GM18951 (cell line): ENCODE data around the gene GPR137.
"Not testable (repeated sequence)": the region's sequence is repeated elsewhere in the genome, so short reads cannot be mapped to it uniquely, and the experiment has no call there.

Experiments used
- POLR2A ChIP-seq: IDR thresholded peaks from 4 replicates; pipeline ENCODE4 v1.6.1; 2011; ENCODE audit warnings: mild to moderate bottlenecking; ENCODE audit not compliant: insufficient read length, insufficient read depth; ENCODE audit errors: extremely low read depth
- in situ Hi-C: fragments of 300-500 bp; cut with MboI; formaldehyde crosslinking; loops from one replicate; pipeline ENCODE4 v1.12.0; 2022; ENCODE audit warnings: low sequenced_read_pairs, mixed read lengths, inconsistent platforms; ENCODE audit not compliant: unreplicated experiment

The GPR137 gene

DNA sequence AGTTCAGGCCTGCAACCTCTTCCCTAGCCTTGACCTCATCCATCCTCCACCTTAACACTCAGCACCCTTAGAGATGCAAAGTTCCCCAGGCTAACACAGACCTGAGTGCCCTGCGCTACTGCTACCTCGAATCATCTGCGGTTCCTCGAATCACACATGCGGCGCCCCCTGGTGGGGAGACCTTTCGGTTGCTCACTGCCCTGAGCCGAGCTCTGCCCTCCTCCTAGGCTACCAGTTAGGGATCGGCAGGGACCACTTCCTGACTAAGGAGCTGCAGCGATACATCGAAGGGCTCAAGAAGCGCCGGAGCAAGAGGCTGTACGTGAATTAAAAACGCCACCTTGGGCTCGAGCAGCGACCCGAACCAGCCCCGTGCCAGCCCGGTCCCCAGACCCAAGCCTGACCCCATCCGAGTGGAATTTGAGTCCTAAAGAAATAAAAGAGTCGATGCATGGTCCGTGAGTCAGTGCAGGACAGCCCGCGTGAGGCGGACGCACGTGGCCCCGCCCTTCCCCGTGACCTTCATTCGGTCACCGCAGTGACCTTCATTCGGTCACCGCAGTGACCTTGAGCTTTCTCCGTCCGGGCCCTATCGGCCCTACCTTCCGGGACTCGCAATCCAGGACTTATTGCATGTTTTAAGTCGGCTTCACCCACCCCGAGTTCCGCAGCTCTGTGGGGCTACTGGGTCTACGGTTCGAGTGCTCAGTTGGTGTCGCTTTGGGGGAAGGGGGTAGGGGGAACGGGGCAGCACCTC is 18.8 kb downstream of the GPR137 start:
- in situ Hi-C loops, result no loop called here
- peak; percentile 79 for TF ChIP-seq POLR2A

DNA sequence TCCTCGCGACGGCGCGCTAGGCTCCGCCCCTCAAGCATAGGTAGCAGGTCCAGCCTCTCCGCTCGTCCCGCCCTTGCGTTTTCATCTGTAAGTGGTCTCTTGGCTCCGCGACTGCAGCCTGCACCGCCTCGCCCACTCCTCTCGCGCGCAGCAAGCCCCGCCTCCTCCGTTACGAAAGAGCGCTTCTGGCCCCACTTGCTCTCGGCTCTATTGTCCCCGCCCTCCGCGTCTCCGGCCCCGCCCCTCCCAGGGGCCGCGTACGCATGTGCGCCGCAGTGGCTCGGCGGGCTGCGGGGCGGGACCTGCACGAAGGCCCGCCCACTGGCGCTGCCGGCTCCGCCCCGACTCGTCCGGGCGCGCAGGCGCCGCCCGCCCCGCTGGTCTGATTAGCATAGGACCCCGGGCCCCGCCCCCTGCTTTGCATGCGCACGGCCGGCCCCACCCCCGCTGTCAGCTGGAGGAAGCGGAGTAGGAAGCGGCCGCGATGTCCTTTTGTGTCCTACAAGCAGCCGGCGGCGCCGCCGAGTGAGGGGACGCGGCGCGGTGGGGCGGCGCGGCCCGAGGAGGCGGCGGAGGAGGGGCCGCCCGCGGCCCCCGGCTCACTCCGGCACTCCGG is 19.5 kb downstream of the GPR137 start, which contains the start of gene ESRRA:
Gene ESRRA, plus strand, starts transcription at position 450 of the 616 bp plus-strand sequence. CDS start 1,656 bp downstream, outside the sequence.
- in situ Hi-C loops, result no loop called here
- TF ChIP-seq POLR2A, result peak; percentile 82

DNA sequence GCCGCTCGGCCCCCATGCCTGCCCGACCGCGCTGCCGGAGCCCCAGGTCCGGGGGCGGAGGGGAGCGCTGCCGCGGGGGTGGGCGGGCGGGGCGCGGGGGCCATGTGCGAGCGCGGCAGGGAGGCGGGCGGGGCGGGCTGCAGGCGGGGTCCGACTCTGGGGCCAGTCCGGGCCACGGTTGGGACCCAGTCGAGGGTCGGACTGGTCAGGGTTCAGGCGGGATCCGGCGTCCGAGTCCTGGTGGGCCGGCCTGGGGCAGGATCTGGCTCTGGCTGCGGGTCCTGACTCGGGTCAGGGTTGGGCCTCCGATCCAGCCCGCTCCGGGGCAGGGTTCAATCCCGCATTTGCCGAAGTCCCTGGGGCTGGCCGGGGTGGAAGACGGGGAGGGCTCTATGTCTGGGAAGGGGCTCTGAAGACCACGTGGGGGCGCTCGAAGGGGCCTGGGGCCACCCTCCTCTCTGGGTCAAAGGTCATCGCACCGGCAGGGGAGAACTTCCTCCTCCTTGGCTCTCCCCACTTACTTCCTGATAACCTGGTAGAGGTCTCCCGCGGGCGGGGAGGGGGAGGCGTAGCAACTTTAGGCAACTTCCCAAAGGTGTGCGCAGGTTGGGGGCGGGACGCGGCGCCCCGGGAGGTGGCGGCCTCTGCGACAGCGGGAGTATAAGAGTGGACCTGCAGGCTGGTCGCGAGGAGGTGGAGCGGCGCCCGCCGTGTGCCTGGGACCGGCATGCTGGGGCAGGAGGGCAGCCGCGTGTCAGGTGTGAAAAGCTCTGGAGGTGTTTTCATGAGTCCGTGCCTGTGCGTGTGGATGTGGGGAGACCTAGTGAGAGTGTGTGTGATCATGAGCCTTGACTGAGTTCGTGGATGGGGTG is 20.3 kb downstream of the GPR137 start:
- in situ Hi-C loops, result no loop called here
- peak; percentile 50 for TF ChIP-seq POLR2A

DNA sequence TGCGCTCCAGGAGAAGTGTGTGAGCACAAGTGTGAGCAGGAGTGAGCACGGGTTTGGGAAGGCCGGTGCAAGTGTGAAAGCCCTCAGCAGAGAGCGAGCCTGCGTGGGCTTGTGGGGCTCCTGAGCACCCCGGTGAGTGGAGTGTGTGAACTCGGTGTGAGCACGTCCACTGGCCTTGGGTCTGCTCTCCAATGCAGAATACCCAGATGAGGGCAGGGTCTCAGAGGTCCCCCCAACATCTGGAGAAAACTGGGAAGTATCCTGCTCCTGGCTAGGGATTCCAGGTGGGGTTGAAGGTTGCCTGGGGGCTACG is 20.9 kb downstream of the GPR137 start:
- in situ Hi-C loops, result no loop called here
- TF ChIP-seq POLR2A, result no peak

DNA sequence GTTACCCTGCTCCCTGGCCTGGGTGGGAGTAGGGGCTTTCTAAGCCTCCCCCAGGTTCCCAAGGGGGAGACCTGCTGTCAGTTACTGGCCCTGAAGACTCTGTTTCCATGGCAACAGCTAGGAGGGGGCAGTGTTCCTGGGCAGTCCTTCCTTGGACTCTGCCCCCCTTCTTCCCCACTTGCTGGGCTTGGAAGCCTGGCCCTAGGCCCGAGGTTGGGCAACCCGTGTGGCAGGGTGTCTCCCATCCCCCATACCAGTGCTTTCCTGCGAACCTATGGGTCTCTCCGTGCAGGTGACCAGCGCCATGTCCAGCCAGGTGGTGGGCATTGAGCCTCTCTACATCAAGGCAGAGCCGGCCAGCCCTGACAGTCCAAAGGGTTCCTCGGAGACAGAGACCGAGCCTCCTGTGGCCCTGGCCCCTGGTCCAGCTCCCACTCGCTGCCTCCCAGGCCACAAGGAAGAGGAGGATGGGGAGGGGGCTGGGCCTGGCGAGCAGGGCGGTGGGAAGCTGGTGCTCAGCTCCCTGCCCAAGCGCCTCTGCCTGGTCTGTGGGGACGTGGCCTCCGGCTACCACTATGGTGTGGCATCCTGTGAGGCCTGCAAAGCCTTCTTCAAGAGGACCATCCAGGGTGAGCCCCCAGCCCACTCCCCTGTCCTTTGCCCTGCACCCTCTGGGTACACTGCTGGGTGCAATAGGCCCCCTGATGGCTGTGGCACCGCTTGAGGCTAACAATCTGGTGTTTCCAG is 21.4 kb downstream of the GPR137 start:
- in situ Hi-C loops, result no loop called here
- TF ChIP-seq POLR2A, result peak; percentile 19

DNA sequence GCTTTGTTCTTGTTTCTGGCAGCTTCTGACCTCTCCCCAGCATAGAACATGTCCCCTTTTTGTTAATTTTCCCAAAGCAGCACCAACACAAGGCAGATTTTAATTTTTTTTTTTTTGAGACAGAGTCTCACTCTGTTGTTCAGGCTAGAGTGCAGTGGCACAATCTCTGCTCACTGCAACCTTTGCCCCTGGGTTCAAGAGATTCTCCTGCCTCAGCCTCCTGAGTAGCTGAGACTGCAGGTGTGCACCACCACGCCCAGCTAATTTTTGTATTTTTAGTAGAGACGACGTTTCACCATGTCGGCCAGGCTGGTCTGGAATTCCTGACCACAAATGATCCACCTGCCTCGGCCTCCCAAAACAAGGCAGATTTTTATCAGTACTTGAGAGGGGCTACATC is 22.1 kb downstream of the GPR137 start:
- in situ Hi-C loops, result not testable (repeated sequence)

DNA sequence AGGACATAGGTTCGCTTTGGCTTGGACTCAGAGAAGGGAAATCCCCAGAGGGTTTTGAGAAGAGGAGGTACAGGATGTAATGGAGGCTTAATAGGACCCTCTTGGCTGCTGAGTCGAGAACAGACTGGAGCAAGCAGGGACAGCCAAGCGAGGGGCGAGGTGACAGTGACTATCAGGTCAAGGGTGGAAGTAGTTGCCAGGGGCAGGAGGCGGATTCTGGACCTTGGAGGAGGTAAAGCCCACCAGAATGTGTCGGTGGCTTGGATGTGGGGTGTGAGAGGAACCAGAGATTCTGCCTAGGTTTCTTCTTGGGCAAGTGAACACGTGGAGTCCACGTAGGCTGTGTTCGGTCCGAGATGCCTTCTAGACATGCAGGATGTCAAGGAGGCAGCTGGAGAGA is 27.3 kb downstream of the GPR137 start:
- no peak for TF ChIP-seq POLR2A
- in situ Hi-C loops, result no loop called here

DNA sequence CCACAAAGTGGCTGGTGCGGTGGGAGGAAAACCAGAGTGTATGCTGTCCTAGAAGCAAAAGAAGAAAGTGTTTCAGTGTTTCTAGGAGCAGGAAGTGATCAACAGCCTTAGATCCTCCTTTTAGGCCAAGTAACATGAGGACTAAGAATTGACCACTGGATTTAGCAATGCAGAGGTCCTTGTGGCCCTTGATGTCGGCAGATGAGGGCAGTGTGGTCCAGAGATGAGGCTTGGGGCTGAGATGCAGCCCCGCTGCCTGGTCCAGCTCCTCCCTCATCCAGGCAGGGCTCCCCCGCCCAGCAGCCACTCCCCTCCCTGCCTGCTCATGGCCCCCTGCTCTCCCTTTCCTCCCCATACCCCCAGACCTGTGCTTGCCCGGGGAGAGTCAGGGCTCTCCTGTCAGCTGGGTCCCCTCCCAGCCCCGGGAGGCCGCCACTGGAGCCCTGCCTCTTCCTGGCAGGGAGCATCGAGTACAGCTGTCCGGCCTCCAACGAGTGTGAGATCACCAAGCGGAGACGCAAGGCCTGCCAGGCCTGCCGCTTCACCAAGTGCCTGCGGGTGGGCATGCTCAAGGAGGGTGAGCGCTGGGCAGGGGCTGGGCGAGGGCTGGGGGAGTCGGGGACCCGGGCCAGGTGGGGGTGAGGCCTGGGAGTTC is 28.0 kb downstream of the GPR137 start:
- TF ChIP-seq POLR2A, result no peak
- in situ Hi-C loops, result no loop called here

DNA sequence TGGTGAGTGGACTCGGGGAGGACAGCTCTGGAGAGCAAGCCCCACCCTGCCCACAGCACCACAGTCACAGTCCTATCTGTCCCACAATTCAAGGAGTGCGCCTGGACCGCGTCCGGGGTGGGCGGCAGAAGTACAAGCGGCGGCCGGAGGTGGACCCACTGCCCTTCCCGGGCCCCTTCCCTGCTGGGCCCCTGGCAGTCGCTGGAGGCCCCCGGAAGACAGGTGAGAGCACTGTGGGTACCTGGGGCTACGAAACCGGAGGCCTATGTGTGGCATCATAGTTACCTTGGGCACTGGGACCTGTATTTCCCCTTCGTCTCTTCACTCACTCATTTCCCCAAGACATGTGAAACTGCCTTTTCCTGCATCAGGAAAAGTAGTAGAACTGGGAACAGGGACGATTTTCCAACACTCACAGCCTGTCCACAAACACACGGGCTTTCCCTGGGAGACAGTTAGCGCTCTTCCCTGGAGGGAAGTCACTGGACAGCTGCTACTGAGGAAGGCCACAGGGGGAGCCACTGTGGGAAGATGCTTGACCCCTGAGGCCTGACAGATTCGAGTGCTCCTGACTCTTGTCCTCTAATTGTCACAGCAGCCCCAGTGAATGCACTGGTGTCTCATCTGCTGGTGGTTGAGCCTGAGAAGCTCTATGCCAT is 28.6 kb downstream of the GPR137 start:
- no peak for TF ChIP-seq POLR2A
- in situ Hi-C loops, result no loop called here

DNA sequence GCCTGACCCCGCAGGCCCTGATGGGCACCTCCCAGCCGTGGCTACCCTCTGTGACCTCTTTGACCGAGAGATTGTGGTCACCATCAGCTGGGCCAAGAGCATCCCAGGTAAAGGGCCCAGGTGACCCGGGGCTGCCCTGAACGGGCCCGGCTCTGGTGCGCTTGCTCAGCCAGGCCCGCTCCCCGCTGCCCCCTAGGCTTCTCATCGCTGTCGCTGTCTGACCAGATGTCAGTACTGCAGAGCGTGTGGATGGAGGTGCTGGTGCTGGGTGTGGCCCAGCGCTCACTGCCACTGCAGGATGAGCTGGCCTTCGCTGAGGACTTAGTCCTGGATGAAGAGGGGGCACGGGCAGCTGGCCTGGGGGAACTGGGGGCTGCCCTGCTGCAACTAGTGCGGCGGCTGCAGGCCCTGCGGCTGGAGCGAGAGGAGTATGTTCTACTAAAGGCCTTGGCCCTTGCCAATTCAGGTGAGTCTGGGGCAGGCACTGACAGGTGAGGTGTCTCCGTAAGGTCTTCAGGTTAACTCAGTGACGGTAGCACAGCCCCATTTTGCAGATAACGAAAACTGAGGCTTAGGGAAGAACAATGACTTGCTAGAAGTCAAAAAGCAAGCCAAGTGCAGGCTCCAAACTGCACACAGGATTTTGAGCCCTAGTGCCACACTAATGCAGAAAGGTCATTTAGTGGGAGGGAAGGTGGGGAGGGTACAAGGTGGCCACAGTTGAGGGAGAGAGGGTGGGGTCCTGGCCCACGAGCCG is 29.3 kb downstream of the GPR137 start:
- TF ChIP-seq POLR2A, result no peak
- in situ Hi-C loops, result no loop called here

DNA sequence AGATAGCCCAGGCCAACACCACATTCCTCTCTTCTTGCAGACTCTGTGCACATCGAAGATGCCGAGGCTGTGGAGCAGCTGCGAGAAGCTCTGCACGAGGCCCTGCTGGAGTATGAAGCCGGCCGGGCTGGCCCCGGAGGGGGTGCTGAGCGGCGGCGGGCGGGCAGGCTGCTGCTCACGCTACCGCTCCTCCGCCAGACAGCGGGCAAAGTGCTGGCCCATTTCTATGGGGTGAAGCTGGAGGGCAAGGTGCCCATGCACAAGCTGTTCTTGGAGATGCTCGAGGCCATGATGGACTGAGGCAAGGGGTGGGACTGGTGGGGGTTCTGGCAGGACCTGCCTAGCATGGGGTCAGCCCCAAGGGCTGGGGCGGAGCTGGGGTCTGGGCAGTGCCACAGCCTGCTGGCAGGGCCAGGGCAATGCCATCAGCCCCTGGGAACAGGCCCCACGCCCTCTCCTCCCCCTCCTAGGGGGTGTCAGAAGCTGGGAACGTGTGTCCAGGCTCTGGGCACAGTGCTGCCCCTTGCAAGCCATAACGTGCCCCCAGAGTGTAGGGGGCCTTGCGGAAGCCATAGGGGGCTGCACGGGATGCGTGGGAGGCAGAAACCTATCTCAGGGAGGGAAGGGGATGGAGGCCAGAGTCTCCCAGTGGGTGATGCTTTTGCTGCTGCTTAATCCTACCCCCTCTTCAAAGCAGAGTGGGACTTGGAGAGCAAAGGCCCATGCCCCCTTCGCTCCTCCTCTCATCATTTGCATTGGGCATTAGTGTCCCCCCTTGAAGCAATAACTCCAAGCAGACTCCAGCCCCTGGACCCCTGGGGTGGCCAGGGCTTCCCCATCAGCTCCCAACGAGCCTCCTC is 30.2 kb downstream of the GPR137 start:
- in situ Hi-C loops, result not testable (repeated sequence)
